Measurements from ENCODE around the gene TGM5. TPM values are rescaled to one million over a fixed set of nuclear protein-coding genes. Genes with fewer than 3 reads are reported as not detected.
A peak's percentile ranks its signal among the peaks of the same experiment; 100 is the strongest.
"Not testable (repeated sequence)": the region's sequence is repeated elsewhere in the genome, so short reads cannot be mapped to it uniquely, and the experiment has no call there.

Gene TGM5
- total RNA-seq, 6 donors from 2014 or later = 0.30 TPM; not detected in 5

DNA sequence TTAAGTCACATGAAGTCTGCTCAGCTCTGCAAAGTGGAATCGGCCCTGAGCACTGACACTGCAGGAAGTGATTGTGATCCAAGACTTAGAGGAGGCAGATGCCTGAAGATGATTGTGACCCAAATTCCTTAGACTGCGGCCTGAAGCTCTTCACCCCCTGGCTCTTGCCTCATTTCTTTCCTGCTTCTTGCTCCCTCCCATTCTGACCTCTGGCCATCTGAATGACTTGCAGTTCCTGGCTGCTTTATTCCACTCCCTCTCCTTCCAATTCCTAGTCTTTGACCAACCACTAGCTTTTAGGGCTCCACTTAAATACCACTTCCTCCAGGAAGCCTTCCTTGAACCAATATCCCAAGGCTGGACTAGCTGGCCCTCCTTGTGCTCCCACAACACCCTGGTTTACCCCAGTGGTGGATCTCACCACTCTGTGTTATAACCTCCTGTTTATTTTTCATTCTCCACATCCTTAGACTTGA is 36.0 kb downstream of the TGM5 start:
- no peaks in the 10 kb centered on the region for H3K9me3 ChIP-seq
- no peaks in the 10 kb centered on the region for H3K4me1 ChIP-seq
- H3K27me3 ChIP-seq = no peaks in the 10 kb centered on the region
- H3K36me3 ChIP-seq = no peaks in the 10 kb centered on the region
- H3K27ac ChIP-seq = peak overlapping the region in 1 of 4 donors; percentile 29
- H3K4me3 ChIP-seq = no peak overlapping the region
- no peak for DNase-seq
- peak; percentile 64 to 75 for ATAC-seq (ENCODE audit: low FRiP score in 2 of 2)
- TF ChIP-seq, protein P1, sequence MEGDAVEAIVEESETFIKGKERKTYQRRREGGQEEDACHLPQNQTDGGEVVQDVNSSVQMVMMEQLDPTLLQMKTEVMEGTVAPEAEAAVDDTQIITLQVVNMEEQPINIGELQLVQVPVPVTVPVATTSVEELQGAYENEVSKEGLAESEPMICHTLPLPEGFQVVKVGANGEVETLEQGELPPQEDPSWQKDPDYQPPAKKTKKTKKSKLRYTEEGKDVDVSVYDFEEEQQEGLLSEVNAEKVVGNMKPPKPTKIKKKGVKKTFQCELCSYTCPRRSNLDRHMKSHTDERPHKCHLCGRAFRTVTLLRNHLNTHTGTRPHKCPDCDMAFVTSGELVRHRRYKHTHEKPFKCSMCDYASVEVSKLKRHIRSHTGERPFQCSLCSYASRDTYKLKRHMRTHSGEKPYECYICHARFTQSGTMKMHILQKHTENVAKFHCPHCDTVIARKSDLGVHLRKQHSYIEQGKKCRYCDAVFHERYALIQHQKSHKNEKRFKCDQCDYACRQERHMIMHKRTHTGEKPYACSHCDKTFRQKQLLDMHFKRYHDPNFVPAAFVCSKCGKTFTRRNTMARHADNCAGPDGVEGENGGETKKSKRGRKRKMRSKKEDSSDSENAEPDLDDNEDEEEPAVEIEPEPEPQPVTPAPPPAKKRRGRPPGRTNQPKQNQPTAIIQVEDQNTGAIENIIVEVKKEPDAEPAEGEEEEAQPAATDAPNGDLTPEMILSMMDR (IDR thresholded peaks at IDR 0.05) = no peak
- TF ChIP-seq EP300 (IDR thresholded peaks at IDR 0.05) (no peak), POLR2A (IDR thresholded peaks at IDR 0.05) (no peak)
- 20 to 29% methylated on average over 2 of the region's 2 CpGs for WGBS, 2 donors

DNA sequence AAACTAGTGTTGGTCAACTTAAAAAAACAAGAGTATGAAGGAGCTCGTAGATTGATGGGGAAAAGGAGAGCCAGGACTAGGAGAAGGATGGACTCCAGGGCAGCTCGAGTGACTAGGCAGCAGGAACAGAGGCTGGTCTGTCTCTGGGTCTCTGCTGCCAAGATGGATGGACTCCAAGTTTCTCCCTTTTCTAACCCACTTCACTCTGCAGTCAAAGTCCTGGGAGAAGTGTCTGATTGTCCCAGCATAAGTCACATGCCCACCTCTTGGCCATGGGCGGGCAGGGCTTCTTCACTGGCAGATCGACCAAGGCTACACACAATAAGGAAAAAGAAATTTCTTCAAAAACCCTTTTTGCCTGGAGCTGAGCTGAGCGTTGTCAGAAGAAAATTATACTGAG is 36.8 kb downstream of the TGM5 start:
- Histone ChIP-seq H3K27me3 (no peaks in the 10 kb centered on the region), H3K27ac (no peak overlapping the region), H3K4me3 (no peak overlapping the region), H3K4me1 (no peaks in the 10 kb centered on the region), H3K9me3 (no peaks in the 10 kb centered on the region), H3K36me3 (no peaks in the 10 kb centered on the region)
- DNase-seq = no peak
- no peak for ATAC-seq (ENCODE audit: low FRiP score in 2 of 2)
- 83 to 87% methylated on average over 5 of the region's 5 CpGs for WGBS, 2 donors
- TF ChIP-seq POLR2AphosphoS5 (IDR thresholded peaks at IDR 0.05) = no peak

DNA sequence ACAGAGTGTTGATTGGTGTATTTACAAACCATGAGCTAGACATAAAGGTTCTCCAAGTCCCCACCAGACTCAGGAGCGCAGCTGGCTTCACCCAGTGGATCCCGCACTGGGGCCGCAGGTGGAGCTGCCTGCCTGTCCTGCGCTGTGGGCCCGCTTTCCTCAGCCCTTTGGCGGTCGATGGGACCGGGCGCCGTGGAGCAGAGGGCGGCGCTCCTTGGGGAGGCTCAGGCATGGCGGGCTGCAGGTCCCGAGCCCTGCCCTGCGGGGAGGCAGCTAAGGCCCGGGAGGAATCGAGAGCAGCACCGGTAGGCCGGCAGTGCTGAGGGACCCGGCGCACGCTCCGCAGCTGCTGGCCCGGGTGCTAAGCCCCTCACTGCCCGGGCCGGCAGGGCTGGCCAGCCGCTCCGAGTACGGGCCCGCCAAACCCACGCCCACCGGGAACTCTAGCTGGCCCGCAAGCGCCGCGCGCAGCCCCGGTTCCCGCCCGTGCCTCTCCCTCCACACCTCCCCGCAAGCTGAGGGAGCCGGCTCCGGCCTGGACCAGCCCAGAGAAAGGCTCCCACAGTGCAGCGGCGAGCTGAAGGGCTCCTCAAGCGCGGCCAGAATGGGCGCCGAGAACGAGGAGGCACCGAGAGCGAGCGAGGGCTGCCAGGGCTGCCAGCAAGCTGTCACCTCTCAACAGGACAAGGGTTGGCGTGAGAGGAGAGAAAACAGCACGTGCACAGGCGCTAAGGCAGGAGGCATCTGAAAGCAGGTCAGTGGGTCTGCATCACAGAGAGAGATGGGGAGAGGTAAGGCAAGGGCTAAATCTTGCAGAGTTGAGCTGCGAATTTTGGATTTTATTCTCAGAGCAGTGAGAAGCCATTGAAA is 40.1 kb downstream of the TGM5 start:
- no peak for TF ChIP-seq POLR2A (IDR thresholded peaks at IDR 0.05)
- TF ChIP-seq, protein P1 (IDR thresholded peaks at IDR 0.05) = no peak
- no peak for TF ChIP-seq EP300 (IDR thresholded peaks at IDR 0.05)
- TF ChIP-seq POLR2AphosphoS5 (IDR thresholded peaks at IDR 0.05) = no peak
- Histone ChIP-seq H3K27me3 (no peaks in the 10 kb centered on the region), H3K4me1 (no peaks in the 10 kb centered on the region), H3K27ac (no peak overlapping the region), H3K4me3 (no peak overlapping the region), H3K9me3 (no peaks in the 10 kb centered on the region), H3K36me3 (no peaks in the 10 kb centered on the region)
- DNase-seq (peak in 1 of 2 donors; percentile 75), ATAC-seq (ENCODE audit: low FRiP score in 2 of 2) (no peak)
- WGBS, 2 donors = 96 to 97% methylated on average over 33 to 50 of the region's 57 CpGs

DNA sequence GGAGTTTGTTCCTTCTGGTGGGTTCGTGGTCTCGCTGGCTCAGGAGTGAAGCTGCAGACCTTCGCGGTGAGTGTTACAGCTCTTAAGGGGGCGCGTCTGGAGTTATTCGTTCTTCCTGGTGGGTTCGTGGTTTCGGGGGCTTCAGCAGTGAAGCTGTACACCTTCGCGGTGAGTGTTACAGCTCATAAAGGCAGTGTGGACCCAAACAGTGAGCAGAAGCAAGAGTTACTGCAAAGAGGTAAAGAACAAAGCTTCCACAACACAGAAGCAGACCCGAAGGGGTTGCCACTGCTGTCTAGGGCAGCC is 40.8 kb downstream of the TGM5 start:
- H3K36me3 ChIP-seq = not testable (repeated sequence)

DNA sequence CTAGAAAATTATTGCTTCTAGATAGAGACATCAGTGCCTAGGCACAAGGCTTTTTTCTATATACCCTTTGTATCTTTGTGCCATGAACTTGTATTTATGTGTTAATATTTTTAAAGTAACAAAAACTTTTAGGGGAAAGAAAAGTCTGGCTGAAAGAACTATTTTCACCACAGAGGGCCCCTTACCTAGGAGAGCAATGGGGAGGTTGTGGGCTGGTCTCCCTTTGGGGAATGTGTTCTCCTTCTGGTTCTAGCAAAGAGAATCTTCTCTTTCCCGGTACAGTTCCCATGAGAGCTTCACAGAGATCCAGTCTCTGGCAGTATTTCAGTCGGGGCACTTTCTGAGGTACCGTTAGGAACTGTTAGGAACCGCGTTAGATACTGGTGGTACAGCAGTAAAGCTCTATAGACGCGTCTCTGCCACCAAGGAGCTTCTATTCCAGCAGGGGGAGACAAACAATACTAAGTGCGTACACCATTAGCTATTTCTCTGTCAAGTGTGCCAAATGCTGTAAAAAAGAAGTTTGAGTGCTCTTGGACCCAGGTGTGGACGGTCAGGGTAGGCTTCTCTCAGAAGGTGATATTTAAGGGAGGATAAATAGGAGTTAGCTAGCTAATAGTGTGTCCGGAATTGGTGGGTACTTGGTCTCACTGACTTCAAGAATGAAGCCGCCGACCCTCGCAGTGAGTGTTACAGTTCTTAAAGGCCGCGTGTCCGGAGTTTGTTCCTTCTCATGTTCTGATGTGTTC is 41.4 kb downstream of the TGM5 start:
- no peak overlapping the region for H3K4me3 ChIP-seq
- no peaks in the 10 kb centered on the region for H3K4me1 ChIP-seq
- no peaks in the 10 kb centered on the region for H3K36me3 ChIP-seq
- no peak overlapping the region for H3K27ac ChIP-seq
- TF ChIP-seq POLR2AphosphoS5 (IDR thresholded peaks at IDR 0.05) (no peak), EP300 (IDR thresholded peaks at IDR 0.05) (no peak), POLR2A (IDR thresholded peaks at IDR 0.05) (no peak)
- TF ChIP-seq, protein P1 (IDR thresholded peaks at IDR 0.05) = peak in 5 of 6 experiments; percentile 52 to 69 (median 58)
- peak; percentile 66 to 91 for ATAC-seq (ENCODE audit: low FRiP score in 2 of 2)
- WGBS, 2 donors = 41 to 51% methylated on average over 16 of the region's 16 CpGs
- H3K9me3 ChIP-seq = no peaks in the 10 kb centered on the region
- DNase-seq = no peak
- no peaks in the 10 kb centered on the region for H3K27me3 ChIP-seq

More for the DNA sequence above, 40.8 kb downstream of the TGM5 start:
- H3K4me1 ChIP-seq; H3K27ac ChIP-seq; H3K27me3 ChIP-seq; H3K4me3 ChIP-seq; DNase-seq; ATAC-seq (ENCODE audit: low FRiP score in 2 of 2); H3K9me3 ChIP-seq: not testable (repeated sequence)
- WGBS, 2 donors = 89 to 91% methylated on average over 12 of the region's 12 CpGs

Data from upper lobe of left lung (tissue), 6 donors.